Keratinocyte (primary cell): ENCODE results near the gene UBASH3B. TPM values are rescaled to one million over a fixed set of nuclear protein-coding genes. Genes with fewer than 3 reads are reported as not detected.

ENCODE experiments used
- DNase-seq: peaks from one replicate; pipeline ENCODE4 v3.0.0-alpha.2; 2011; ENCODE audit warnings: low read depth, missing footprints, low spot score
- FAIRE-seq: peaks from 2 replicates; lab custom pipeline; 2011; peaks lifted over from hg19 to GRCh38; lab: Jason Lieb, UNC
- H2AFZ ChIP-seq: 2 replicates; pipeline ENCODE4 v1.6.0; 2012; ENCODE audit warnings: low read length, control low read depth, inconsistent platforms; ENCODE audit not compliant: control insufficient read depth
- H3K27ac ChIP-seq: 2 replicates; pipeline ENCODE4 v1.5.1; 2011; ENCODE audit warnings: low read length; ENCODE audit not compliant: control insufficient read depth, insufficient read depth
- H3K27me3 ChIP-seq: 3 replicates; pipeline ENCODE4 v1.6.0; 2011; ENCODE audit warnings: low read length; ENCODE audit not compliant: control insufficient read depth, insufficient read depth; ENCODE audit errors: extremely low read depth
- H3K36me3 ChIP-seq, 2 experiments: 2 replicates in 1 of 2; 3 replicates in 1 of 2; pipeline ENCODE4 v1.5.1; 2011; ENCODE audit warnings: low read length in 2 of 2, mild to moderate bottlenecking in 1 of 2; ENCODE audit not compliant: control insufficient read depth in 2 of 2, insufficient read depth in 2 of 2; ENCODE audit errors: extremely low read depth in 1 of 2
- H3K4me1 ChIP-seq: 3 replicates; pipeline ENCODE4 v1.5.1; 2011; ENCODE audit warnings: low read length; ENCODE audit not compliant: control insufficient read depth, insufficient read depth; ENCODE audit errors: extremely low read depth
- H3K4me2 ChIP-seq: 3 replicates; pipeline ENCODE4 v1.6.0; 2011; ENCODE audit warnings: low read depth, low read length; ENCODE audit not compliant: control insufficient read depth, insufficient read depth; ENCODE audit errors: extremely low read depth
- H3K4me3 ChIP-seq, 3 experiments: fragments of 200-600 bp in 1 of 3; sonication (generic) in 1 of 3; 2 replicates in 2 of 3; 3 replicates in 1 of 3; pipeline ENCODE4 v1.5.1; 2011 to 2016; ENCODE audit warnings: low read length in 3 of 3, mild to moderate bottlenecking in 3 of 3, control low read depth in 2 of 3, inconsistent platforms in 1 of 3, low read depth in 1 of 3, mixed read lengths in 1 of 3, mixed run types in 1 of 3, moderate library complexity in 1 of 3; ENCODE audit not compliant: control insufficient read depth in 2 of 3, insufficient read depth in 2 of 3; ENCODE audit errors: extremely low read depth in 1 of 3
- H3K79me2 ChIP-seq: 2 replicates; pipeline ENCODE4 v1.6.0; 2012; ENCODE audit warnings: low read length; ENCODE audit not compliant: control insufficient read depth, insufficient read depth
- H3K9ac ChIP-seq: 3 replicates; pipeline ENCODE4 v1.6.0; 2011; ENCODE audit warnings: low read length; ENCODE audit not compliant: control insufficient read depth, insufficient read depth; ENCODE audit errors: extremely low read depth
- H3K9me1 ChIP-seq: 3 replicates; pipeline ENCODE4 v1.6.0; 2011; ENCODE audit warnings: low read length; ENCODE audit not compliant: control insufficient read depth, insufficient read depth; ENCODE audit errors: extremely low read depth
- H3K9me3 ChIP-seq: 2 replicates; pipeline ENCODE4 v1.5.1; 2012; ENCODE audit warnings: low read depth, low read length; ENCODE audit not compliant: control insufficient read depth
- H4K20me1 ChIP-seq: 3 replicates; pipeline ENCODE4 v1.6.0; 2011; ENCODE audit warnings: low read length; ENCODE audit not compliant: control insufficient read depth, insufficient read depth; ENCODE audit errors: extremely low read depth
- CTCF ChIP-seq, 3 experiments: IDR thresholded peaks in 1 of 3; conservative IDR thresholded peaks in 1 of 3; optimal IDR thresholded peaks in 1 of 3; 2 replicates in 2 of 3; 3 replicates in 1 of 3; pipeline versions ENCODE3 to v1.5.1; 2011; ENCODE audit warnings: low read length in 3 of 3, mild to moderate bottlenecking in 3 of 3, moderate library complexity in 2 of 3, control low read depth in 1 of 3, inconsistent platforms in 1 of 3; ENCODE audit not compliant: insufficient read depth in 2 of 3; ENCODE audit errors: extremely low read depth in 1 of 3
- EZH2 ChIP-seq: IDR thresholded peaks from one replicate; pipeline ENCODE4 v1.6.1; 2012; ENCODE audit warnings: inconsistent platforms, mild to moderate bottlenecking, low read length, moderate library complexity
- dilution Hi-C: fragments of 300-500 bp; cut with MboI; formaldehyde crosslinking; loops from one replicate; pipeline ENCODE4 v1.7.0; 2020; ENCODE audit warnings: low sequenced_read_pairs; ENCODE audit not compliant: extremely low pct_ligation_motif_present
- polyA plus RNA-seq, 5 experiments: library from polyadenylated mRNA; depleted of rRNA in 3 of 5; stranded (reverse) in 3 of 5; stranded (forward) in 1 of 5; unstranded in 1 of 5; fragments of >200 nt; gene quantifications; 1 replicate in 1 of 5; 2 replicates in 3 of 5; 3 replicates in 1 of 5; pipeline versions ENCODE4 v1.2.1 to v1.2.3, GENCODE V29; 2011 to 2012; ENCODE audit warnings: missing spikeins in 2 of 5, low read depth in 1 of 5, low replicate concordance in 1 of 5

UBASH3B gene
- polyA plus RNA-seq, 1 donor (not counting 4 experiments of a cell fraction or from before 2014, with no cell fraction given), result 25.0 TPM

GRCh38 chr11:122784325-122784955, 128.9 kb downstream of the UBASH3B start:
- Histone ChIP-seq H3K9ac (peak overlapping the region; percentile 46), H3K9me1 (no peaks in the 10 kb centered on the region), H2AFZ (no peak overlapping the region), H3K9me3 (no peaks in the 10 kb centered on the region), H3K36me3 (peaks cover 29% of the 10 kb centered on the region in 2 experiments), H3K4me3 (no peak overlapping the region), H3K27me3 (no peaks in the 10 kb centered on the region), H4K20me1 (no peaks in the 10 kb centered on the region), H3K79me2 (no peaks in the 10 kb centered on the region), H3K27ac (peak overlapping the region; percentile 75), H3K4me2 (no peak overlapping the region), H3K4me1 (peaks cover 16% of the 10 kb centered on the region)
- dilution Hi-C loops, result no loop called here
- TF ChIP-seq EZH2, result no peak
- no peak for TF ChIP-seq CTCF (optimal IDR thresholded peaks at IDR 0.05 in 1 of 3, IDR thresholded peaks at IDR 0.05 in 1 of 3, conservative IDR thresholded peaks at IDR 0.05 in 1 of 3; ENCODE audit: extremely low read depth in 1 of 3, insufficient read depth in 2 of 3, low read length in 3 of 3)
- no peak for DNase-seq
- peak; percentile 84 for FAIRE-seq

GRCh38 chr11:122785031-122785541, 129.6 kb downstream of the UBASH3B start:
- no peak for TF ChIP-seq EZH2
- no peak for TF ChIP-seq CTCF (optimal IDR thresholded peaks at IDR 0.05 in 1 of 3, IDR thresholded peaks at IDR 0.05 in 1 of 3, conservative IDR thresholded peaks at IDR 0.05 in 1 of 3; ENCODE audit: extremely low read depth in 1 of 3, insufficient read depth in 2 of 3, low read length in 3 of 3)
- Histone ChIP-seq H3K9me3 (no peaks in the 10 kb centered on the region), H3K27ac (peak overlapping the region; percentile 75), H3K79me2 (no peaks in the 10 kb centered on the region), H3K4me1 (peaks cover 16% of the 10 kb centered on the region), H3K4me3 (no peak overlapping the region), H2AFZ (no peak overlapping the region), H3K9me1 (no peaks in the 10 kb centered on the region), H3K4me2 (no peak overlapping the region), H3K36me3 (peaks cover 27 to 30% of the 10 kb centered on the region in 2 experiments), H3K9ac (peak overlapping the region; percentile 24), H3K27me3 (no peaks in the 10 kb centered on the region), H4K20me1 (no peaks in the 10 kb centered on the region)
- DNase-seq (no peak), FAIRE-seq (no peak)
- dilution Hi-C loops, result no loop called here
